GM15510 (cell line): ENCODE measurements around the gene ZNF592.

Experiments
- POLR2A ChIP-seq: IDR thresholded peaks from 3 replicates; pipeline ENCODE4 v1.6.1; 2011; ENCODE audit warnings: borderline replicate concordance; ENCODE audit not compliant: insufficient read length; ENCODE audit errors: extremely low read depth

The ZNF592 gene

DNA sequence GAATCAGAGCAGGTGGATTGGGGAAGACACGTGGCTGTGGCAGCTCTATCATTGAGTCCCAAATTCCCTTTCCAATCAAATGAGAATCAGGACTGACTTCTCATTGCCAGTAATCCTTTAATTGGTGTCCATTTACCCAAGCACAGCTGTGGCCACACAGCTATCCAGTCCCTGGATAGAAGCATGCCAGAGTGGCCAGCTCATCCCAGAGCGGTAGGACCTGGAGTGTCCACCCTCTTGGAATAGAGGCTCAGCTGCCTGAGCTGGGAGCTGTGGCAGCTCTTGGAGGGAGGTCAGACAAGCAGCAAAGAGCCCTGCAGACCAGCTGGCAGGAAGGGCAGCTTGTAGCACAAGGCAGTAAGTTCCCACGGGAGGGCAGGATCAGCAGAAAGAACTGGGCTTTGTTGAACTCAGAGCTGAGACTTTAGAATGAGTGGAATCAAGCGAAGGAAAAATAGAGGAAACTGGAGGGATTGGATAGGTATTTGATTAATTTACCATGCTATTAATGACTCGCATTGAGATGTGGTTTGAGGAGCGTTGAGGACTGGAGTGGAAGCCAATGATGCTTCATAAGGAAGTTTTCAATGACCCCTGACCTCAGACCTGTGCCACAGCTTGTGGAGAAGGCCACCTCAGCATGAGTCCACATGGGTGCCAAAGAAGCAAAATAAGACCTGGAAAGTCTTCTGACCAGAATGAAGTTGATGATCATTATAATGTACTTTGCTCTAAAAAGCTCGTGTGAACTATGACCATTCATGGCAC lies 61.9 kb downstream of the ZNF592 start:
- no peak for TF ChIP-seq POLR2A

DNA sequence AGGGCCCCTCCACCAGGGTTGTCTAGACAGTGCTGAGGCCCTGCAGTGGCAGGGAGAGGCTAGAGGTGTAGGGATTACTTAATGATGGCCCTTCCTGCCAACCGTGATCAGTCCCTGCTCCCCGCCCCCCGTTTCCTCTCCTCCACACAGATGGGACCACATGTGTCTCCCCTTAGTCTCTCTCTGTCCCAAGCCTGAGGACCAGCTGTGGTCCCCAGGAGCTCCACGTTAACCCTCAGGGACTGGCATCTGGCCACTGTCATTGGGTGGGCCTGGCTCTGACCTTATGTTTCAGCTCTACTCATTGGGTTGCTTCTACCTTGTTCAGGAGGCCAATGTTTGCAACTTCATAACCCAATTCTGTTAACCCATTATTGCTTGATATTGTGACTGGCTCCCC lies 62.8 kb downstream of the ZNF592 start:
- TF ChIP-seq POLR2A: no peak

GRCh38 chr15:84811828-84812227 lies 63.4 kb downstream of the ZNF592 start:
- TF ChIP-seq POLR2A: no peak

DNA sequence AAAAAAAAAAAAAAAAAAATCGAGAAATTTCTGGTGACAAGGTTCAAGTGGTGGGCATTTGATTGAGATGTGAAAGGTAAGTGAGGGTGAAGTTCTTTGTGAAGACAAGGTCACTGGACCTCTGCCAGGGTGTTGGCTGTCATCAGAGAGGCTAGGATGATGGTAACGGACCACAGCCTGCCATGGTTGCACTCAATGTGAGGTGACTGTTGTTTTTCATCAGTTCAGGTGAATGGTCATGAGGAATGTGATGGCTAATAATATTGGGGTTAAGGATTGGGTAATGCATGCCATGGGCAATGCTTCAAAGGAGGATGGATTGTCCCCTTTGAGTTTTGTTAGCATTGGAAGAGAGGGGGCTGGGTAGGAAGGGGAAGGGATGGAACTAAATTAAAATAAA lies 64.5 kb downstream of the ZNF592 start:
- no peak for TF ChIP-seq POLR2A

- no peak for TF ChIP-seq POLR2A
Observed at GRCh38 chr15:84813435-84813834, 65.0 kb downstream of the ZNF592 start.

GRCh38 chr15:84813931-84814330 lies 65.5 kb downstream of the ZNF592 start:
- no peak for TF ChIP-seq POLR2A

- TF ChIP-seq POLR2A: no peak
Observed at GRCh38 chr15:84814916-84815315, 66.5 kb downstream of the ZNF592 start.

GRCh38 chr15:84816694-84817465 lies 68.5 kb downstream of the ZNF592 start, which contains the start of gene ALPK3:
TSS of gene ALPK3 (plus strand) at chr15:84817356. CDS start at chr15:84817453, 97 bp downstream.
- TF ChIP-seq POLR2A: no peak

- TF ChIP-seq POLR2A: no peak
Observed at GRCh38 chr15:84817466-84818081, 69.2 kb downstream of the ZNF592 start.

DNA sequence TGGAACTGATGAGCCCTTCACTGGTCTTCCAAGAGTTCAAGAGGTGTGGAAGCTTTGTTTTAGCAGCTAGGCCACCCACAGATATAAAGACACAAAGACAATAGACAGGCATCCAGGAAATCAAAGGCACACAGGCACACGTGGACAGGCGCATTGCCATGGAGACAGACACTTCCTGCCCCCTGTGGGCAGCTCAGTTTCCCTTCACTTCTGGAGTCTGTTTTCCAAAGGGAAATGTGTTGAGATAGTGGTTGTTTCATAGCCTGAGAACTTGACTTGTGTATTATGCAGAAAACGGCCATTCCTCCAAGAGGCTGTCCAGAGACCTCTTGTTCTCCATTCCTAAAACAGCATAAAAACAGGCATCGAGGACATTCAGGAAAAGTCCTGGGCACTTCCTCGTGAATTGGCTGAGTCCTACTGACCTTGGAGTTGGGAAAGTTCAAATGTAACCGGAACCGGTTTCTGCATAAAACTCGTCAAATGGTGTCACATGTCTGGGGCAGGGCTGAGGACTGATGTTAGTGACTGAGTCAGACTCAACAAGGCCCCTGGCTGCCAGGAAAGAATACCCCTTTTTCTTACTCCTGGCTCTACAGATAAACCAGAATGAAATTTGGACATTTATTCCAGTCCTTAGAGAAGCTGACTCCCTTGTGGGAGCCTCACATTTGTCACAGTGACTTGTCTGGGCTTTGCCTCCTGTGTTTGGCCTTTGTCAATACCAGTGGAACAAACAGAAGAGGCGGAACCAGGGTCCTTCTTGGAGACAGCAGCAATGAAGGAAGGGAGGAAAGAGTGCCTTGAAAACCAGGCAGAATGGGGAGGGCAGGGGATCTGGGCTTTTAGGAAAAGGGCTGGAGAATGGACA lies 70.1 kb downstream of the ZNF592 start:
- no peak for TF ChIP-seq POLR2A

GRCh38 chr15:84819291-84819768 lies 70.9 kb downstream of the ZNF592 start:
- TF ChIP-seq POLR2A: no peak

- TF ChIP-seq POLR2A: no peak
Observed at GRCh38 chr15:84819791-84820190, 71.4 kb downstream of the ZNF592 start.

- no peak for TF ChIP-seq POLR2A
Observed at GRCh38 chr15:84821501-84822021, 73.2 kb downstream of the ZNF592 start.

- TF ChIP-seq POLR2A: no peak
Observed at GRCh38 chr15:84822653-84823281, 74.4 kb downstream of the ZNF592 start.
